ENCODE measurements around the gene PAWR.
"Not testable (repeated sequence)": the region's sequence is repeated elsewhere in the genome, so short reads cannot be mapped to it uniquely, and the experiment has no call there.

PAWR gene

DNA sequence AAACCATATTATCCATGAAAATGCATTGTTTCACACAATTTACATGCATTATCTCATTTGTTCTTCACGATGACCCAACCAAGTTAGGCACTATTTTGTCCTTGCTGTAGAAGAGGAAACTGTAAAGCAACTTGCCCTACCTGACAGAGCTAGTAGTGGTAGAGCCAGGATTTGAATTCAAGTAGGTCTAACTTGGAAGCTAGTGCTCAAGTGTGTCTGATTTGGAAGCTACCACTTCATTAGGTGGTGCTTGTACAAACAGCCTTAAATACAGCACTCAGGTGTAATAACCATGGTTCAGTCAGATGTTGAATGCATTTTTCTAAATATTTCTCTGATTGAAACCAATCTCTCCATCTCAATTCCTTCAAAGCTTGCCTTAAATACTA is 123.6 kb downstream of the PAWR start:
- ChIA-PET CTCF (interaction anchor here (0.8 to 1.5 kb wide), 5 partner anchors 14 to 122 kb away, joined by 3 read pairs; no protein-coding TSS in a partner anchor), POLR2A (no interaction called here)
- no peak for DNase-seq (ENCODE audit: extremely low spot score)
- TF ChIP-seq, protein P1, sequence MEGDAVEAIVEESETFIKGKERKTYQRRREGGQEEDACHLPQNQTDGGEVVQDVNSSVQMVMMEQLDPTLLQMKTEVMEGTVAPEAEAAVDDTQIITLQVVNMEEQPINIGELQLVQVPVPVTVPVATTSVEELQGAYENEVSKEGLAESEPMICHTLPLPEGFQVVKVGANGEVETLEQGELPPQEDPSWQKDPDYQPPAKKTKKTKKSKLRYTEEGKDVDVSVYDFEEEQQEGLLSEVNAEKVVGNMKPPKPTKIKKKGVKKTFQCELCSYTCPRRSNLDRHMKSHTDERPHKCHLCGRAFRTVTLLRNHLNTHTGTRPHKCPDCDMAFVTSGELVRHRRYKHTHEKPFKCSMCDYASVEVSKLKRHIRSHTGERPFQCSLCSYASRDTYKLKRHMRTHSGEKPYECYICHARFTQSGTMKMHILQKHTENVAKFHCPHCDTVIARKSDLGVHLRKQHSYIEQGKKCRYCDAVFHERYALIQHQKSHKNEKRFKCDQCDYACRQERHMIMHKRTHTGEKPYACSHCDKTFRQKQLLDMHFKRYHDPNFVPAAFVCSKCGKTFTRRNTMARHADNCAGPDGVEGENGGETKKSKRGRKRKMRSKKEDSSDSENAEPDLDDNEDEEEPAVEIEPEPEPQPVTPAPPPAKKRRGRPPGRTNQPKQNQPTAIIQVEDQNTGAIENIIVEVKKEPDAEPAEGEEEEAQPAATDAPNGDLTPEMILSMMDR (IDR thresholded peaks at IDR 0.05; ENCODE audit: control extremely low read depth, extremely low read depth, low read depth, missing control alignments) = no peak

DNA sequence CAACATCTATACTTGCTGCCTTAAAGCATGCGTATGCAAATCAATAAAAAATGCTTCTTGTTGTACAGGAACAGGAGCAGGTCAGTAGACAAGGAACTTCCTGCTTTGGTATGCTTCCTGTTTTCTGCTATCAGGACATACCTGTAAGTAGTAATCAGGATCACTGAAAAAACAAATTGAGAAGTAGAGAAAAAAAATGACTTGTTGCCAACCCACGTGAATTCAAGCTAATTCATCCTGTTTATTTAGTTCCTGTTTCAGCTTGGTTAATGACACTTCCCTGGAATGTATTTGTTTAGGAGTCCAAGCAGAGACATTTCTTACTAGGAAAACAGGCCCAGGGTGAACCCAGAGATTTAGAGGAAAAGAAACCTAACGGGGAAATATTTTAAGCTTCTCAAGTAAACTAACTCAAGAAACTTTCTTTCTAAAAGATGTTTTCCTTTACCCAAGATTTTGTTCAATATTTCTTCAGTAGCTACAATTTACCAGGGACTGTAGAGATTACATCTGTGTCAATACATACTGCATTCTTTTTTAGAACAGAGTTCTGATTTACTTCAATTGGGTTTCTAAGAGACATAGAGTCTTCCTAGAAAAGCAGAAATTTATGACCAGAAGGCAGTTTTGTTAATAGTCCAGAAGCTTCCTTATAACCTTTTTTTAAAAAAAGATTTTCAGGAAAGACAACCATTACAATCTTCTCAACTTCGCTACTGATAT is 124.2 kb downstream of the PAWR start:
- TF ChIP-seq, protein P1 (IDR thresholded peaks at IDR 0.05; ENCODE audit: control extremely low read depth, extremely low read depth, low read depth, missing control alignments) = no peak
- POLR2A ChIA-PET = no interaction called here
- DNase-seq (ENCODE audit: extremely low spot score) = no peak
- CTCF ChIA-PET = interaction anchor here (0.8 to 1.5 kb wide), 5 partner anchors 14 to 123 kb away, joined by 3 read pairs; no protein-coding TSS in a partner anchor

DNA sequence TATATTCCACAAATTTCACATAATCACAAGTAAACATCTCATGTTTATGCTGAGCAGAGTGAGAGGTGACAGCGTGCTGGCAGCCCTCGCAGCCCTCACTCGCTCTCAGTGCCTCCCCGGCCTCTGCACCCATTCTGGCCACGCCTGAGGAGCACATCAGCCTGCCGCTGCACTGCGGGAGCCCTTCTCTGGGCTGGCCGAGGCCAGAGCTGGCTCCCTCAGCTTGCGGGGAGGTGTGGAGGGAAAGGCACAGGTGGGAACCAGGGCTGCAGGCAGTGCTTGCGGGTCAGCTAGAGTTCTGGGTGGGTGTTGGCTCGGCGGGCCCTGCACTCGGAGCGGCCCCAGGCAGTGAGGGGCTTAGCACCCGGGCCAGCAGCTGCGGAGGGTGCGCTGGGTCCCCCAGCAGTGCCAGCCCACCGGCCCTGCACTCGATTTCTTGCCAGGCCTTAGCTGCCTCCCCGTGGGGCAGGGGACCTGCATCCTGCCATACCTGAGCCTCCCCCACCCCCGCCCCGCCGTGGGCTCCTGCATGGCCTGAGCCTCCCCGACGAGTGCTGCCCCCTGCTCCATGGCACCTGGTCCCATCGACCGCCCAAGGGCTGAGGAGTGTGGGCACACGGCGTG is 125.9 kb downstream of the PAWR start:
- POLR2A ChIA-PET; DNase-seq (ENCODE audit: extremely low spot score): not testable (repeated sequence)
- CTCF ChIA-PET = interaction anchor here (0.8 kb wide), 1 partner anchor 10 kb away, joined by 4 read pairs; no protein-coding TSS in a partner anchor

DNA sequence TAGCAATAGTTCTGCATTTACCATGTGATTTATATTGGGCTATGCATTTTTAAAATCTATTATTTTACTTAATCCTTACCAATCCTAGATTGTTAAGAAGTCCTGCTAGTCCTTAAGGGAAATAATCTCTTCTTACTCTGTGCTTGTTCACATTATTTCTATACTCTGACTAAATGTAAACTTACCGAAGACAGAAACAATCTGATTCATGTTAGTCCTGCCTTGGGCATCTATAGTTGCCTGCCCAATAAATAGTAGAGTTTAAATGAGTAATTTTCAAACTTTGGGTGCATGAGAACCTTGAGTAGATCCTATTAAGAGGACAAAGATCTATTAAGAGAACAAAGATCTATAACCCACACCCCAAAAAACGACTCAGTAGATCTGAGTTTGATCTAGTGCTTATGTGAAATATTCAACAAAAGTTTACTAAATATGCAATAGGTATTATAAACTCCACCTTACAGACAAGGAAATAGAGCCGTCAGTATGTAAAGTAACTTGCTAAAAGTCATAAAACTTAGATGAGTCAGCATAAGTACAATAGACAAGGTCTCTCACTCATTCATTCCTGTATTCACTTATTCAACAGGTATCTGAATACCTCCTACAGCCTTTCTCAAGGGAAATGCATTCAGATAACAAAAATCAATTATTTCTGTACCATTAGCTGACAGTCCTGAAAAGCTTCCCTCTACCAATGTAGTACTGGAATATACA is 127.6 kb downstream of the PAWR start:
- TF ChIP-seq, protein P1 (IDR thresholded peaks at IDR 0.05; ENCODE audit: control extremely low read depth, extremely low read depth, low read depth, missing control alignments) = no peak
- CTCF ChIA-PET = interaction anchor here (1.2 to 2.5 kb wide), 3 partner anchors 10 to 126 kb away, joined by 3 to 8 read pairs (median 3); no protein-coding TSS in a partner anchor
- POLR2A ChIA-PET = no interaction called here
- no peak for DNase-seq (ENCODE audit: extremely low spot score)

DNA sequence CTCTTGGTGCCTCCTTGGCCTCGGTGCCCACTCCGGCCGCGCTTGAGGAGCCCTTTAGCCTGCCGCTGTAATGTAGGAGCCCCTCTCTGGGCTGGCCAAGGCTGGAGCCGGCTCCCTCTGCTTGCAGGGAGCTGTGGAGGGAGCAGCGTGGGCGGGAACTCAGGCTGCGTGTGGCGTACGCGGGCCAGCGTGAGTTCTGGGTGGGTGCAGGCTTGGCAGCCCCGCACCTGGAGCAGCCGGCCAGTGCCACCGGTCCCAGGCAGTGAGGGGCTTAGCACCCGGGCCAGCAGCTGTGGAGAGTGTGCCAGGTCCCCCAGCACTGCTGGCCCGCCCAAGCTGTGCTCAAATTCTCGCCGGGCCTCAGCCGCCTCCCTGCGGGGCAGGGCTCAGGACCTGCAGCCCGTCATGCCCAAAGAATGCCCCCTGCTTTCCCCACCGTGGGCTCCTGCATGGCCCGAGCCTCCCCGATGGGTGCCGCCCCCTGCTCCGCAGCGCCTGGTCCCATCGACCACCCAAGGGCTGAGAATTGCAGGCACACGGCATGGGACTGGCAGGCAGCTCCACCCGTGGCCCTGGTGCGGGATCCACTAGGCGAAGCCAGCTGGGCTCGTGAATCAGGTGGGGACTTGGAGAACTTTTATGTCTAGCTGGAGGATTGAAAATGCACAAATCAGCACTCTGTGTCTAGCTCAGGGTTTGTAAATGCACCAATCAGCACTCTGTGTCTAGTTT is 129.2 kb downstream of the PAWR start:
- ChIA-PET CTCF (interaction anchor here (1.0 to 2.5 kb wide), 5 partner anchors 13 to 176 kb away, joined by 3 to 8 read pairs (median 4); no protein-coding TSS in a partner anchor), POLR2A (no interaction called here)
- DNase-seq (ENCODE audit: extremely low spot score) = no peak
- TF ChIP-seq, protein P1 (IDR thresholded peaks at IDR 0.05; ENCODE audit: control extremely low read depth, extremely low read depth, low read depth, missing control alignments) = no peak

DNA sequence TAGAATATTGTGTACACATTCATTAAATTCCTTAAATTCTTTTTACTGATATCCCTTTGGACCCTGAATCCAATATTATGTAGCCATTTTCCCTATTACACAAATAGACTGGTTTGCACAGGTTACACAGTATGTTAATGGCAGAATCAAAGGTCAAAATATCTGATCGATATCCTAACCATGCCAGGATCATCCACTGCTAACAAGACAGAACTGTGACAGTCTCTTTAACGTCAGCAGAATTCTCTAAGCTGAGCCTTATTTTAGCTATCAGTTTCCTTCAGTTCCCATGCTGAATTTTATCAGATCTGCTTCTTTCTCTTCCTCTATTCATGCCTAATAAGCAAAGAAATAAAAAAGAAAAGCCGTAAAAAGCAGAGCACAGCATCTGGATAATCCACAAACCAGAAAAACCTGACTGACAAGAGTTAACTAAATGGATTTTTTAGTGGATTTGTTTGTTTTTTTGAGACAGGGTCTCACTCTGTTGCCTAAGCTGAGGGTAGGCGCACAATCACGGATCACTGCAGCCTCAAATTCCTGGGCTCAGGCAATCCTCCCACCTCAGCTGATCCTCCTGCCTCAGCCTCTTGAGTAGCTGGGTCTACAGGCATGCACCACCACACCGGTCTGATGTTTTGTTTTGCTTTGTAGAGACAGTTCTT is 130.4 kb downstream of the PAWR start:
- TF ChIP-seq, protein P1 (IDR thresholded peaks at IDR 0.05; ENCODE audit: control extremely low read depth, extremely low read depth, low read depth, missing control alignments) = no peak
- ChIA-PET POLR2A (no interaction called here), CTCF (interaction anchor here (0.9 to 2.5 kb wide), 6 partner anchors 11 to 177 kb away, joined by 3 to 8 read pairs (median 4); no protein-coding TSS in a partner anchor)
- DNase-seq (ENCODE audit: extremely low spot score) = no peak

Measured in GM10248 (cell line).